GM12878 (cell line): ENCODE results near the gene UNC93A. TPM values are rescaled to one million over a fixed set of nuclear protein-coding genes. Genes with fewer than 3 reads are reported as not detected.
"Not testable (repeated sequence)": the region's sequence is repeated elsewhere in the genome, so short reads cannot be mapped to it uniquely, and the experiment has no call there.

ENCODE experiments used
- ATAC-seq: fragments of 200-7000 bp; cut with Tn5 transposase; 3 replicates; pipeline ENCODE4 v1.9.1; 2020; ENCODE audit warnings: mild to moderate bottlenecking, moderate library complexity
- BruUV-seq: library from RNA; stranded (reverse); fragments of 400-500 nt; replicated peaks from 2 replicates; lab custom pipeline; 2021; lab: Mats Ljungman, UMichigan
- CTCF ChIA-PET: fragments of 300-600 bp; sonication (Branson Sonifier 250); formaldehyde crosslinking; extraction: SDS; loops from one replicate; lab custom pipeline; 2021; ENCODE audit warnings: inconsistent platforms; lab: Yijun Ruan, JAX
- POLR2A ChIA-PET: fragments of 350-600 bp; formaldehyde crosslinking; extraction: SDS; loops from one replicate; lab custom pipeline; 2021; ENCODE audit warnings: inconsistent platforms; lab: Charles Lee
- RAD21 ChIA-PET: fragments of 300-600 bp; sonication (Branson Sonifier 250); formaldehyde crosslinking; loops from one replicate; lab custom pipeline; 2023; ENCODE audit warnings: antibody characterized with exemption; ENCODE audit not compliant: unreplicated experiment; lab: Charles Lee
- SMC1A ChIA-PET: fragments of 300-600 bp; sonication (Branson Sonifier 250); formaldehyde crosslinking; loops from one replicate; lab custom pipeline; 2023; ENCODE audit not compliant: unreplicated experiment, uncharacterized antibody; lab: Charles Lee
- DNase-seq: peaks from one replicate; pipeline ENCODE4 v3.0.0-alpha.2; 2011; ENCODE audit warnings: low read depth, low spot score
- FAIRE-seq: peaks from 3 replicates; lab custom pipeline; 2011; peaks lifted over from hg19 to GRCh38; lab: Jason Lieb, UNC
- H2AFZ ChIP-seq: 2 replicates; pipeline ENCODE4 v1.6.0; 2011; ENCODE audit warnings: low read depth, low read length, control low read depth; ENCODE audit not compliant: control insufficient read depth
- H3K27ac ChIP-seq: 2 replicates; pipeline ENCODE4 v1.5.1; 2011; ENCODE audit warnings: control low read depth; ENCODE audit not compliant: control insufficient read depth, insufficient read depth
- H3K27me3 ChIP-seq, 2 experiments: replicated peaks in 1 of 2; 2 replicates each; pipeline versions ENCODE4 v1.6.0 to v1.6.1; 2011; ENCODE audit warnings: low read length in 1 of 2; ENCODE audit not compliant: control insufficient read depth in 2 of 2, insufficient read depth in 2 of 2
- H3K36me3 ChIP-seq, 2 experiments: 2 replicates each; pipeline ENCODE4 v1.5.1; 2011; ENCODE audit warnings: low read length in 1 of 2; ENCODE audit not compliant: control insufficient read depth in 2 of 2, insufficient read depth in 2 of 2
- H3K4me1 ChIP-seq: 2 replicates; pipeline ENCODE4 v1.6.1; 2011; ENCODE audit warnings: mild to moderate bottlenecking, low read length, moderate library complexity, mixed read lengths; ENCODE audit not compliant: control insufficient read depth, insufficient read depth
- H3K4me2 ChIP-seq: 2 replicates; pipeline ENCODE4 v1.6.0; 2011; ENCODE audit warnings: control low read depth; ENCODE audit not compliant: control insufficient read depth, insufficient read depth
- H3K4me3 ChIP-seq: fragments of 200-600 bp; sonication (generic); 2 replicates; pipeline ENCODE4 v1.5.1; 2016
- H3K79me2 ChIP-seq: 2 replicates; pipeline ENCODE4 v1.6.0; 2011; ENCODE audit warnings: low read length; ENCODE audit not compliant: control insufficient read depth, insufficient read depth
- H3K9ac ChIP-seq: 2 replicates; pipeline ENCODE4 v1.8.0; 2011; ENCODE audit warnings: low read length, control low read depth, mixed read lengths; ENCODE audit not compliant: control insufficient read depth, insufficient read depth
- H3K9me3 ChIP-seq: replicated peaks from 3 replicates; pipeline ENCODE4 v1.5.1; 2011; ENCODE audit warnings: mild to moderate bottlenecking, low read length; ENCODE audit not compliant: control insufficient read depth, insufficient read depth
- H4K20me1 ChIP-seq: 2 replicates; pipeline ENCODE4 v1.6.0; 2011; ENCODE audit not compliant: control insufficient read depth, insufficient read depth
- PAX5 ChIP-seq: IDR thresholded peaks from 2 replicates; pipeline ENCODE4 v1.6.1; 2011; ENCODE audit warnings: low read depth, low read length, borderline replicate concordance
- RB1 ChIP-seq: fragments of 450-650 bp; formaldehyde crosslinking; IDR thresholded peaks from 2 replicates; pipeline ENCODE4 v1.6.1; 2017; ENCODE audit warnings: mild to moderate bottlenecking, borderline replicate concordance
- ZBED1 ChIP-seq: IDR thresholded peaks from 2 replicates; pipeline ENCODE4 v1.6.1; 2016; ENCODE audit warnings: borderline replicate concordance
- WGBS: methylation state at CpG from one replicate; pipeline ENCODE4 v1.1.6; 2016; ENCODE audit warnings: low lambda C conversion rate; ENCODE audit not compliant: insufficient replicate concordance, insufficient coverage; ENCODE audit errors: missing lambda C conversion rate; 5-methylcytosine and 5-hydroxymethylcytosine counted together
- in situ Hi-C: fragments of 300-500 bp; cut with MboI; formaldehyde crosslinking; loops from 9 replicates; pipeline ENCODE4 v1.14.3; 2018; ENCODE audit warnings: mixed read lengths
- intact Hi-C: fragments of 100-400 bp; cut with micrococcal nuclease; formaldehyde crosslinking; loops from one replicate; pipeline ENCODE4 v1.14.2; 2022; ENCODE audit not compliant: unreplicated experiment
- polyA plus RNA-seq, 11 experiments: library from polyadenylated mRNA; depleted of rRNA in 4 of 11; unstranded in 6 of 11; stranded (reverse) in 5 of 11; fragments of >200 nt; fragmentation: Nextera tagmentation in 4 of 11; fragmentation: Illumina TruSeq in 1 of 11; extraction: Ambion mirVana in 4 of 11; extraction: Trizol in 1 of 11; gene quantifications; 1 replicate in 1 of 11; 2 replicates in 10 of 11; pipeline versions ENCODE4 v1.2.1 to v1.2.3, GENCODE V29; 2011 to 2016; ENCODE audit warnings: inconsistent platforms in 2 of 11, missing spikeins in 2 of 11, low read depth in 1 of 11
- total RNA-seq, 4 experiments: library from RNA; depleted of rRNA in 3 of 4; stranded (reverse); fragments of >200 nt in 3 of 4; fragmentation: Illumina TruSeq in 1 of 4; extraction: Trizol in 1 of 4; gene quantifications; 2 replicates each; pipeline versions ENCODE4 v1.2.1 to v1.2.3, GENCODE V29; 2013 to 2021
- TF ChIP-seq, protein P1 (sequence below): fragments of 450-650 bp; IDR thresholded peaks from 2 replicates; pipeline ENCODE4 v1.6.1; 2018; ENCODE audit warnings: mild to moderate bottlenecking, low read depth, moderate library complexity; ENCODE audit not compliant: partially characterized antibody

Gene UNC93A
- total and polyA plus RNA-seq, 10 of the 15 experiments (the other 5 are each of a cell fraction or from before 2014, with no cell fraction given), result 0.37 TPM; not detected in 9

DNA sequence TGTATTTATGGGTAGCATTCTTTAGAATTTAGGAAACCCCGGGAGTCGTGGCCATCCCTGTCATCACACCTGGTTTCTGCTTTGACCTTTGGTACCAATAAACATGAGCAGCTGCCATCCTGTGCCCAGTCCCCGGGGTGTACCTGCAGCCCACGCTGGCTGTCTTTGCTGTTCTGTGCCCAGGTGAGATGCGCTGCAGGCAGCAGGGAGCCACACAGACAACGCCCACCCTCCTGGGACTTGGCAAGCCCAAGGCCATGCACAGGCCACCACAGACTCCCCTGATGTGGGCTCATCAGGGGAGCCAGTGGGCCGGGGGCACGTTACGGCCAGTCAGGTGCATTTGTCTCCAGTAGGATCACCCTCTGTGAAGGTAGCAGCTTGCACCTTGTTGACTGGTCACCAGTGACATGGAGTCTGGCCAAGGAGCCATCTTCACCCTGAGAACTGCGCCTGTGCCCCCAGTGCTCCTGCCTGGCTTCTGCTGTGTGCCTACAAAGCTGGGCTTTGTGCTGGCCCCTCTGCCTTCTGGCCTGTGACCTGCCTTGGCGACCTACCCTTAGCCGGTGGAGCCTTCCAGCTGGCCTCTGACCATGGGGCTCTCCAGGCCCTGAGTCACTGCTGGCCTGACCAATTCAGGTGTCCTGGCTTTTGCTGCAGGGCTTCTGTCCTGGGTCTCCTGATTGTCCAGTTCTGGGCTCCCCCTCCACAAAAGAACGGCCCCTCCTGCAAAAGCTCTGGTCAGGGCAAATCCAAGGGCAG, 14.2 kb upstream of the UNC93A start:
- SMC1A ChIA-PET, result no interaction called here

DNA sequence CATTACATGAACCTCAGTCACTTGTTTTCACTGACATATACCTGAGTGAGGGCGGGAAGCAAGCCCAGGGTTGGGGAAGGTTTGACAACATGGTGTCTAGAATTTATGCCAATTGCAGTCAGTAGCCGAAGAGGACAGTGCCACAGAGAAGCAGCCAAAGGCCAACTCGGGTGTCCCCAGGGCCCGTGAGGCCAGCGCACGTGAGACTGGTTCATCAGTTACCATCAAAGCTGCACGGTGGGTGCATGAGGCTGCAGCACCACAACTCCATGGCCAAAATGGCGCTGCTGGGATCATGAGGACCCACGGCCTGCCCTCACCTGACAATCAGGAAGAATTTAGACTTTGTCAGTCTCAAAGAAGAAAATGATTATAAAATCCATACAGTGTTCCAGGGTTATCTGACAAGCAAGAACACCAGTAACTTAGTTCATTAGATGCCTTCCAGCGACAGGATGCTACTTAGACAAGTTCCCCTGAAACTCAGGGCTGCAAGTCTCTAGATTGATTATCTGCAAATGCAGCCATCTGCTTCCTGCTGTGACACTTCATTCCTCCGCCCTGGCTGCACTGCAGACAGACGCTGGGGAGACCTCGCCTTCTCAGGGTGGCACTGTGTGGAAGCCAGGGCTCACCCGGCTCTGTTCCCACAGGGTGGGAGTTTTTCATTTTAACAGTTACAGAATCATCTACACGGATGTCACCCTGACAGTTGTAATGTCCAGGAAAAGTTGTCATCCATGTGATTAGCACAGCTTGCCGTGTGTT, 12.8 kb upstream of the UNC93A start:
- H4K20me1 ChIP-seq, RAD21 ChIA-PET, POLR2A ChIA-PET, H2AFZ ChIP-seq, SMC1A ChIA-PET, H3K9me3 ChIP-seq, ATAC-seq, FAIRE-seq, DNase-seq, intact Hi-C loops, BruUV-seq, H3K4me3 ChIP-seq, H3K27me3 ChIP-seq, H3K4me1 ChIP-seq, CTCF ChIA-PET, H3K79me2 ChIP-seq, H3K9ac ChIP-seq, H3K36me3 ChIP-seq, H3K27ac ChIP-seq, H3K4me2 ChIP-seq, in situ Hi-C loops: not testable (repeated sequence)
- 19% methylated on average over 13 of the region's 16 CpGs for WGBS

More for the DNA sequence above, 14.2 kb upstream of the UNC93A start:
- ChIA-PET RAD21 (no interaction called here), POLR2A (no interaction called here)
- ATAC-seq (no peak), DNase-seq (no peak)
- Histone ChIP-seq H3K27me3 (peaks cover 0 to 5% of the 10 kb centered on the region in 2 experiments), H3K9me3 (no peaks in the 10 kb centered on the region), H3K4me3 (no peak overlapping the region)
- TF ChIP-seq PAX5 (no peak), RB1 (no peak), ZBED1 (no peak)
- TF ChIP-seq, protein P1, sequence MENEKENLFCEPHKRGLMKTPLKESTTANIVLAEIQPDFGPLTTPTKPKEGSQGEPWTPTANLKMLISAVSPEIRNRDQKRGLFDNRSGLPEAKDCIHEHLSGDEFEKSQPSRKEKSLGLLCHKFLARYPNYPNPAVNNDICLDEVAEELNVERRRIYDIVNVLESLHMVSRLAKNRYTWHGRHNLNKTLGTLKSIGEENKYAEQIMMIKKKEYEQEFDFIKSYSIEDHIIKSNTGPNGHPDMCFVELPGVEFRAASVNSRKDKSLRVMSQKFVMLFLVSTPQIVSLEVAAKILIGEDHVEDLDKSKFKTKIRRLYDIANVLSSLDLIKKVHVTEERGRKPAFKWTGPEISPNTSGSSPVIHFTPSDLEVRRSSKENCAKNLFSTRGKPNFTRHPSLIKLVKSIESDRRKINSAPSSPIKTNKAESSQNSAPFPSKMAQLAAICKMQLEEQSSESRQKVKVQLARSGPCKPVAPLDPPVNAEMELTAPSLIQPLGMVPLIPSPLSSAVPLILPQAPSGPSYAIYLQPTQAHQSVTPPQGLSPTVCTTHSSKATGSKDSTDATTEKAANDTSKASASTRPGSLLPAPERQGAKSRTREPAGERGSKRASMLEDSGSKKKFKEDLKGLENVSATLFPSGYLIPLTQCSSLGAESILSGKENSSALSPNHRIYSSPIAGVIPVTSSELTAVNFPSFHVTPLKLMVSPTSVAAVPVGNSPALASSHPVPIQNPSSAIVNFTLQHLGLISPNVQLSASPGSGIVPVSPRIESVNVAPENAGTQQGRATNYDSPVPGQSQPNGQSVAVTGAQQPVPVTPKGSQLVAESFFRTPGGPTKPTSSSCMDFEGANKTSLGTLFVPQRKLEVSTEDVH, result no peak
- TF ChIP-seq, all 136 proteins: peak for 0
- CTCF ChIA-PET, result no interaction called here
- WGBS, result 12% methylated on average over 13 of the region's 13 CpGs
- no peak for FAIRE-seq
- Histone ChIP-seq H3K4me2 (no peak overlapping the region), H4K20me1 (no peaks in the 10 kb centered on the region), H3K27ac (no peak overlapping the region), H3K36me3 (no peaks in the 10 kb centered on the region), H3K79me2 (no peaks in the 10 kb centered on the region), H3K9ac (no peak overlapping the region), H2AFZ (no peak overlapping the region), H3K4me1 (no peaks in the 10 kb centered on the region)
- in situ Hi-C loops (no loop called here), intact Hi-C loops (no loop called here)
- no TSS peak for BruUV-seq
